Upper lobe of left lung (tissue), 4 donors: ENCODE measurements around the gene TSHZ1.

ENCODE experiments used
- EP300 ChIP-seq, 4 donors: sonication (generic); formaldehyde crosslinking; IDR thresholded peaks; one replicate each; pipeline ENCODE4 v1.5.1; 2017; ENCODE audit warnings: antibody characterized with exemption in 4 of 4, control low read depth in 2 of 4
- POLR2A ChIP-seq, 4 donors: fragments of 450-650 bp; IDR thresholded peaks; one replicate each; pipeline ENCODE4 v1.5.1; 2016 to 2017; ENCODE audit warnings: antibody characterized with exemption in 4 of 4, mild to moderate bottlenecking in 2 of 4
- TF ChIP-seq, protein P1 (sequence below), 6 experiments: fragments of 450-650 bp in 4 of 6; fragments of 200-600 bp in 2 of 6; sonication (generic) in 2 of 6; IDR thresholded peaks; one replicate each; pipeline ENCODE4 v1.5.1; 2016 to 2019; ENCODE audit warnings: antibody characterized with exemption in 6 of 6

DNA sequence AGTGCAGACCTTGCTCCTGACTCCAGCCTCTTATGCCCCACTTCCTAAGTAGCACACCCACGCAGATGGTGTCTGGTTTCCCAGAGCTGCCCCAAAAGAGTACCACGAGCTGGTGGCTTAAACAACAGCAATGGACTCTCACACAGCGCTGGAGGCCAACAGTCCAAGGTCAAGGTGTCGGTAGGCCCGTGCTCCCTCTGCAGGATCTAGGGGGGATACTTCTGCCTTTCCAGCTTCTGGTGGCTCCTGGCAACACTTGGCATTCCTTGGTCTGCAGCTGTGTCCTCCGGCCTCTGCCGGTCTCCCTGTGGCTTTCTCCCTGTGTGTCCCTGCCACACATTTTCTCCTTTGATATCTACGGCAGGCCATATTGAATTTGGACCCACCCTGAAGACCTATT is 99.0 kb downstream of the TSHZ1 start:
- TF ChIP-seq POLR2A (IDR thresholded peaks at IDR 0.05) = no peak
- no peak for TF ChIP-seq EP300 (IDR thresholded peaks at IDR 0.05)
- TF ChIP-seq, protein P1, sequence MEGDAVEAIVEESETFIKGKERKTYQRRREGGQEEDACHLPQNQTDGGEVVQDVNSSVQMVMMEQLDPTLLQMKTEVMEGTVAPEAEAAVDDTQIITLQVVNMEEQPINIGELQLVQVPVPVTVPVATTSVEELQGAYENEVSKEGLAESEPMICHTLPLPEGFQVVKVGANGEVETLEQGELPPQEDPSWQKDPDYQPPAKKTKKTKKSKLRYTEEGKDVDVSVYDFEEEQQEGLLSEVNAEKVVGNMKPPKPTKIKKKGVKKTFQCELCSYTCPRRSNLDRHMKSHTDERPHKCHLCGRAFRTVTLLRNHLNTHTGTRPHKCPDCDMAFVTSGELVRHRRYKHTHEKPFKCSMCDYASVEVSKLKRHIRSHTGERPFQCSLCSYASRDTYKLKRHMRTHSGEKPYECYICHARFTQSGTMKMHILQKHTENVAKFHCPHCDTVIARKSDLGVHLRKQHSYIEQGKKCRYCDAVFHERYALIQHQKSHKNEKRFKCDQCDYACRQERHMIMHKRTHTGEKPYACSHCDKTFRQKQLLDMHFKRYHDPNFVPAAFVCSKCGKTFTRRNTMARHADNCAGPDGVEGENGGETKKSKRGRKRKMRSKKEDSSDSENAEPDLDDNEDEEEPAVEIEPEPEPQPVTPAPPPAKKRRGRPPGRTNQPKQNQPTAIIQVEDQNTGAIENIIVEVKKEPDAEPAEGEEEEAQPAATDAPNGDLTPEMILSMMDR (IDR thresholded peaks at IDR 0.05) = no peak
